Measurements from ENCODE around the gene DSCAM. TPM values are rescaled to one million over a fixed set of nuclear protein-coding genes. Genes with fewer than 3 reads are reported as not detected.

Gene DSCAM
- total RNA-seq, 2 donors from 2014 or later, result 18.5 to 25.5 TPM

DNA sequence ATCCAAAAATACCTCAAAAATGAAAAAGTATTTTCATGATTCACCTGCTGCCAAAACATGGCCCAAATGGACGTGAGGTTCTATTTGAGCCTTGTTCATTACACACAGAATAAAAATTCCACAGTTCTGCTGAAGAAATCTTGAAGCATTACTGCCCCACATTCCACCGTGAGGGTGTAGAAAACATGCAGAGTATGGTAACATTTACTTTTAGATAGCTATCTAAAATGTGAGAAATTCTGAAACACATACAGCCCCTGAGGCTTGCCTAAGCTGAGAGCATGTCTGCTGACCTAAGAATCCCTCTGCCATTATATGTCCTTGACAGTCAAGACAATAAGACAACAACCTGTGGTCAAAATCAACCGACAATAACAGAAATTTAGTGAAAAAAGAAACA lies 186.5 kb downstream of the DSCAM start:
- no peaks in the 10 kb centered on the region for H3K36me3 ChIP-seq (ENCODE audit: control insufficient read depth, insufficient read depth, low read length)
- TF ChIP-seq, protein P1, sequence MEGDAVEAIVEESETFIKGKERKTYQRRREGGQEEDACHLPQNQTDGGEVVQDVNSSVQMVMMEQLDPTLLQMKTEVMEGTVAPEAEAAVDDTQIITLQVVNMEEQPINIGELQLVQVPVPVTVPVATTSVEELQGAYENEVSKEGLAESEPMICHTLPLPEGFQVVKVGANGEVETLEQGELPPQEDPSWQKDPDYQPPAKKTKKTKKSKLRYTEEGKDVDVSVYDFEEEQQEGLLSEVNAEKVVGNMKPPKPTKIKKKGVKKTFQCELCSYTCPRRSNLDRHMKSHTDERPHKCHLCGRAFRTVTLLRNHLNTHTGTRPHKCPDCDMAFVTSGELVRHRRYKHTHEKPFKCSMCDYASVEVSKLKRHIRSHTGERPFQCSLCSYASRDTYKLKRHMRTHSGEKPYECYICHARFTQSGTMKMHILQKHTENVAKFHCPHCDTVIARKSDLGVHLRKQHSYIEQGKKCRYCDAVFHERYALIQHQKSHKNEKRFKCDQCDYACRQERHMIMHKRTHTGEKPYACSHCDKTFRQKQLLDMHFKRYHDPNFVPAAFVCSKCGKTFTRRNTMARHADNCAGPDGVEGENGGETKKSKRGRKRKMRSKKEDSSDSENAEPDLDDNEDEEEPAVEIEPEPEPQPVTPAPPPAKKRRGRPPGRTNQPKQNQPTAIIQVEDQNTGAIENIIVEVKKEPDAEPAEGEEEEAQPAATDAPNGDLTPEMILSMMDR (conservative IDR thresholded peaks at IDR 0.05), result no peak
- no peak overlapping the region for H3K9ac ChIP-seq (ENCODE audit: extremely low read depth, low read length, poor library complexity, severe bottlenecking)
- peaks cover 17% of the 10 kb centered on the region for H3K4me1 Mint-ChIP-seq
- no peak overlapping the region for H3K4me3 Mint-ChIP-seq
- H3K9me3 Mint-ChIP-seq, result no peaks in the 10 kb centered on the region
- no peak for DNase-seq
- H3K27me3 Mint-ChIP-seq (ENCODE audit: insufficient read depth), result no peaks in the 10 kb centered on the region
- no peaks in the 10 kb centered on the region for H3K27me3 ChIP-seq (ENCODE audit: control insufficient read depth, insufficient read depth, low read length, poor library complexity, severe bottlenecking)
- peaks cover 10% of the 10 kb centered on the region for H3K4me1 ChIP-seq (ENCODE audit: control insufficient read depth, insufficient read depth, low read length)
- peak overlapping the region; percentile 22 for H3K27ac Mint-ChIP-seq
- H3K9me3 ChIP-seq (ENCODE audit: control insufficient read depth, low read length), result peaks cover under 1% of the 10 kb centered on the region
- H3K27ac ChIP-seq (ENCODE audit: low read depth, low read length), result no peak overlapping the region
- no peak overlapping the region for H3K4me3 ChIP-seq (ENCODE audit: low read length)
- no peaks in the 10 kb centered on the region for H3K36me3 Mint-ChIP-seq (ENCODE audit: low read depth)
- 83 to 85% methylated on average over 1 to 3 of the region's 3 CpGs for WGBS, 2 experiments (ENCODE audit: insufficient coverage in 1 of 2, insufficient read length in 1 of 2)

DNA sequence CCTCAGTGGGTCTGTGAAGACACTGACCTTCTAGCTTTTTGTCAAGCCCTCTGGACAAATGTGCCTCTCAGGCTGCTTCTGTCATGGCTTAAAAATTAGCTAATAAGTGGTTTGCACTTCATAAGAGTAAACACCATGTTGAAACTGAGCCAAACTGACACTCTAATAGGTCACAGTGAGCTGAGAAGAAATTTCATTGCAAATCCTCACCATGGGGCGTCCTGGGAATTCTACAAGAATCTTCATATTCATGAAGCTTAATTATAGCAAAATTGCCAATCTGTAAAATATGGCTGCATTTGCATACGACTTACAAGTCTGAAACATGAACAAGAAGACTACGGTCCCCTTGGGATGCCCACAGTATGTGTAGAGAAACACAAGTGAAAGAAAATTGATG lies 188.6 kb downstream of the DSCAM start:
- Mint-ChIP-seq H3K4me3 (no peak overlapping the region), H3K27me3 (ENCODE audit: insufficient read depth) (no peaks in the 10 kb centered on the region), H3K9me3 (peaks cover 6% of the 10 kb centered on the region), H3K4me1 (peaks cover 15% of the 10 kb centered on the region), H3K36me3 (ENCODE audit: low read depth) (no peaks in the 10 kb centered on the region), H3K27ac (no peak overlapping the region)
- Histone ChIP-seq H3K4me3 (ENCODE audit: low read length) (no peak overlapping the region), H3K36me3 (ENCODE audit: control insufficient read depth, insufficient read depth, low read length) (no peaks in the 10 kb centered on the region), H3K4me1 (ENCODE audit: control insufficient read depth, insufficient read depth, low read length) (peaks cover 10% of the 10 kb centered on the region), H3K9me3 (ENCODE audit: control insufficient read depth, low read length) (peaks cover 7% of the 10 kb centered on the region), H3K9ac (ENCODE audit: extremely low read depth, low read length, poor library complexity, severe bottlenecking) (no peak overlapping the region), H3K27ac (ENCODE audit: low read depth, low read length) (no peak overlapping the region), H3K27me3 (ENCODE audit: control insufficient read depth, insufficient read depth, low read length, poor library complexity, severe bottlenecking) (no peaks in the 10 kb centered on the region)
- DNase-seq, result no peak
- TF ChIP-seq, protein P1 (conservative IDR thresholded peaks at IDR 0.05), result no peak
- WGBS, 2 experiments (ENCODE audit: insufficient coverage in 1 of 2, insufficient read length in 1 of 2), result 92 to 94% methylated on average over 3 of the region's 3 CpGs

DNA sequence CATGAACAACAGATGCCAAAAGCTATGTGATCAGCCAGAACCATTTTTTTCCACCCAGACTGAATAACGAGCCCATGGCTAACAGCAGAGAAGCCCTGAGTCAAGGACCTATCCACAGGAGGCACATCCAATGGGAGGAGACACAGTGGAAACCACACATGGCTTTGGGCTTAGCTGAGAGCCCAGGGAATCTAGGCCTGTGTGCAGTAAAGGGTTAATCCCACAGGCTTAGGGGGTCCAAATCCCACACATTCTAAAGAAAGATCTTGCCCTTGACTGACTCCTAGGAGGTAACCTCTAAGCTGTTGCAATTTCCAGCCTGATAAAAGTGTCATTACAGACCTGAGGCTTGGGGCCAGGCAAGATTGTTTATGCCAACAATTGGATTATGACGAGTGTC lies 194.5 kb downstream of the DSCAM start:
- Histone ChIP-seq H3K4me3 (ENCODE audit: low read length) (no peak overlapping the region), H3K27ac (ENCODE audit: low read depth, low read length) (no peak overlapping the region), H3K9ac (ENCODE audit: extremely low read depth, low read length, poor library complexity, severe bottlenecking) (no peak overlapping the region), H3K9me3 (ENCODE audit: control insufficient read depth, low read length) (peaks cover 25% of the 10 kb centered on the region), H3K27me3 (ENCODE audit: control insufficient read depth, insufficient read depth, low read length, poor library complexity, severe bottlenecking) (no peaks in the 10 kb centered on the region), H3K36me3 (ENCODE audit: control insufficient read depth, insufficient read depth, low read length) (no peaks in the 10 kb centered on the region), H3K4me1 (ENCODE audit: control insufficient read depth, insufficient read depth, low read length) (peaks cover 3% of the 10 kb centered on the region)
- peaks cover 23% of the 10 kb centered on the region for H3K9me3 Mint-ChIP-seq
- TF ChIP-seq, protein P1 (conservative IDR thresholded peaks at IDR 0.05), result no peak
- 81 to 83% methylated on average over 1 to 2 of the region's 2 CpGs for WGBS, 2 experiments (ENCODE audit: insufficient coverage in 1 of 2, insufficient read length in 1 of 2)
- DNase-seq, result no peak
- H3K4me3 Mint-ChIP-seq, result no peak overlapping the region
- no peaks in the 10 kb centered on the region for H3K27me3 Mint-ChIP-seq (ENCODE audit: insufficient read depth)
- H3K27ac Mint-ChIP-seq, result no peak overlapping the region
- H3K36me3 Mint-ChIP-seq (ENCODE audit: low read depth), result no peaks in the 10 kb centered on the region
- H3K4me1 Mint-ChIP-seq, result peaks cover 13% of the 10 kb centered on the region

Measured in endodermal cell (in vitro differentiated cells).